GM12878 (cell line): ENCODE measurements around the gene ARHGAP26. TPM values are rescaled to one million over a fixed set of nuclear protein-coding genes. Genes with fewer than 3 reads are reported as not detected.

ENCODE experiments used
- CBX3 ChIP-seq: fragments of 200-600 bp; sonication (generic); IDR thresholded peaks from 2 replicates; pipeline ENCODE4 v1.6.1; 2016; ENCODE audit warnings: low read depth, borderline replicate concordance
- CHD1 ChIP-seq: IDR thresholded peaks from 2 replicates; pipeline ENCODE4 v1.6.1; 2012; ENCODE audit warnings: low read depth, low read length, improper control_type of control experiment
- PBX3 ChIP-seq: IDR thresholded peaks from 2 replicates; pipeline ENCODE4 v1.6.1; 2011; ENCODE audit warnings: mild to moderate bottlenecking, low read depth, low read length, moderate library complexity; ENCODE audit not compliant: insufficient replicate concordance
- POLR2AphosphoS5 ChIP-seq: IDR thresholded peaks from 2 replicates; pipeline ENCODE4 v1.6.1; 2011; ENCODE audit warnings: mild to moderate bottlenecking, low read length, inconsistent platforms
- ZNF622 ChIP-seq: fragments of 450-650 bp; IDR thresholded peaks from 2 replicates; pipeline ENCODE4 v1.6.1; 2017; ENCODE audit warnings: mild to moderate bottlenecking, inconsistent platforms
- ZNF687 ChIP-seq: fragments of 450-650 bp; IDR thresholded peaks from 2 replicates; pipeline ENCODE4 v1.6.1; 2017; ENCODE audit warnings: mild to moderate bottlenecking, moderate library complexity
- polyA plus RNA-seq, 11 experiments: library from polyadenylated mRNA; depleted of rRNA in 4 of 11; unstranded in 6 of 11; stranded (reverse) in 5 of 11; fragments of >200 nt; fragmentation: Nextera tagmentation in 4 of 11; fragmentation: Illumina TruSeq in 1 of 11; extraction: Ambion mirVana in 4 of 11; extraction: Trizol in 1 of 11; gene quantifications; 1 replicate in 1 of 11; 2 replicates in 10 of 11; pipeline versions ENCODE4 v1.2.1 to v1.2.3, GENCODE V29; 2011 to 2016; ENCODE audit warnings: inconsistent platforms in 2 of 11, missing spikeins in 2 of 11, low read depth in 1 of 11
- total RNA-seq, 4 experiments: library from RNA; depleted of rRNA in 3 of 4; stranded (reverse); fragments of >200 nt in 3 of 4; fragmentation: Illumina TruSeq in 1 of 4; extraction: Trizol in 1 of 4; gene quantifications; 2 replicates each; pipeline versions ENCODE4 v1.2.1 to v1.2.3, GENCODE V29; 2013 to 2021
- TF ChIP-seq, protein P1 (sequence below): IDR thresholded peaks from 2 replicates; pipeline ENCODE4 v1.6.1; 2011; ENCODE audit warnings: low read depth, low read length, improper control_type of control experiment, borderline replicate concordance

Gene ARHGAP26
- total and polyA plus RNA-seq, 10 of the 15 experiments (the other 5 are each of a cell fraction or from before 2014, with no cell fraction given) = 9.4 to 41.5 (median 19.3) TPM

DNA sequence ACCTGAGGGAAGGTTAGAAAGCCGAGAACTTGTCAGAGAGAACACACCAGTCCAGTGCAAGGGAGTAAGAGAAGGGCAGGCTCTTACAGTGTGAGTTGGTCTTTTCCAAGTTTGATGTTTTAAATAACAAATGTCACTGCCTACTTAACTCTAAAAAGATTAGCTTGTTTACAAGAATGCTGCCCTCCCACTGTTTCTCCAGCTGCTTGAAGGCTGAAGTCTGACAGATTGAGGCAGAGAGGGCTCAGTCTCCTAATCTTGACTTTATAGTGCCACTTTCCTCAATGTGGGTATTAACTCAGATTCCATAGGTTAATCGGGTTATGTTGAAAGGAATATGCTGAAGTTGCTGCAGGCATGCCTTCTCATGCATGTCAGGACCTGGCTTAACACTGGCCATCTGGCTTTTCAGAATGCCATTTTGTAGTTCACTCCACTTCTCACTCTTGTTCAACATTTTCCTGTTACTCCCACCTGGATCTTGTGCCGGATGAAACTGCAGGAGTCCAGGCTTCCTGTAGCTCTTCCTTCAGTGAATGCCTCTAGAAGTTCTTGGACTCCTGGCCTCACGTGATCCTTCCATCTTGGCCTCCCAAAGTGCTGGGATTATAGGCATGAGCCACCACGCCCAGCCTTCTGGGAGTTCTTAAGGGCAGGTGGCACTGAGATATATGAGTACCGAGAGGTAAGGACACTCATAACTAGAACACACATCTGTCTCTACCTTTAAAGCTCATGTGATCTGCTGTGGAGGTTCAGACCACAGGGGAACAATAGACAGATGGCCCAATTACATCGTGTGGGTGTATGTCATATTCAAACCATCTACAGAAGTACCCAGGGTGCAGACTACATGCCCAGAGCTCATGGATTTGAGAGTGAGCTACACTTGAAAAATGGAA is 249.7 kb downstream of the ARHGAP26 start (continued):
- no peak for TF ChIP-seq PBX3
- TF ChIP-seq ZNF622 = no peak
- peak; percentile 98 for TF ChIP-seq ZNF687
- TF ChIP-seq CBX3 = no peak
- TF ChIP-seq, protein P1, sequence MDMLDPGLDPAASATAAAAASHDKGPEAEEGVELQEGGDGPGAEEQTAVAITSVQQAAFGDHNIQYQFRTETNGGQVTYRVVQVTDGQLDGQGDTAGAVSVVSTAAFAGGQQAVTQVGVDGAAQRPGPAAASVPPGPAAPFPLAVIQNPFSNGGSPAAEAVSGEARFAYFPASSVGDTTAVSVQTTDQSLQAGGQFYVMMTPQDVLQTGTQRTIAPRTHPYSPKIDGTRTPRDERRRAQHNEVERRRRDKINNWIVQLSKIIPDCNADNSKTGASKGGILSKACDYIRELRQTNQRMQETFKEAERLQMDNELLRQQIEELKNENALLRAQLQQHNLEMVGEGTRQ = peak; percentile 60
- peak; percentile 60 for TF ChIP-seq POLR2AphosphoS5
- TF ChIP-seq CHD1 = peak; percentile 52; the same call in 1 of the 2 replicates
